SK-N-SH treated with all-trans-retinoic acid at 6 μM for 48 hours (cell line): ENCODE measurements around the gene ATG16L1.

Experiments used
- ATAC-seq: fragments of 200-7000 bp; cut with Tn5 transposase; 3 replicates; pipeline ENCODE4 v1.9.1; 2020; ENCODE audit warnings: mild to moderate bottlenecking, moderate library complexity
- ARNTL ChIP-seq: fragments of 450-650 bp; formaldehyde crosslinking; IDR thresholded peaks from 2 replicates; pipeline ENCODE4 v1.5.0; 2020; ENCODE audit warnings: low read depth, mild to moderate bottlenecking, moderate library complexity, borderline replicate concordance
- BACH2 ChIP-seq: fragments of 250-450 bp; sonication (Bioruptor Pico); IDR thresholded peaks from 2 replicates; pipeline ENCODE4 v1.9.0; 2021; ENCODE audit warnings: mild to moderate bottlenecking, borderline replicate concordance
- CSDC2 ChIP-seq: fragments of 250-450 bp; sonication (Bioruptor Pico); IDR thresholded peaks from 2 replicates; pipeline ENCODE4 v1.5.0; 2020; ENCODE audit warnings: mild to moderate bottlenecking, moderate library complexity
- CSRNP3 ChIP-seq: fragments of 250-450 bp; sonication (Bioruptor Pico); IDR thresholded peaks from 2 replicates; pipeline ENCODE4 v1.5.1; 2021; ENCODE audit warnings: mild to moderate bottlenecking, moderate library complexity
- ESRRG ChIP-seq: fragments of 250-450 bp; sonication (Bioruptor Pico); IDR thresholded peaks from 2 replicates; pipeline ENCODE4 v1.6.1; 2021; ENCODE audit warnings: mild to moderate bottlenecking
- GLIS3 ChIP-seq: fragments of 250-450 bp; sonication (Bioruptor Pico); IDR thresholded peaks from 2 replicates; pipeline ENCODE4 v1.5.0; 2020; ENCODE audit warnings: mild to moderate bottlenecking, moderate library complexity
- ISL1 ChIP-seq: fragments of 250-450 bp; sonication (Bioruptor Pico); IDR thresholded peaks from 2 replicates; pipeline ENCODE4 v2.1.2; 2022; ENCODE audit warnings: mild to moderate bottlenecking, moderate library complexity
- OSR1 ChIP-seq: fragments of 250-450 bp; sonication (Bioruptor Pico); IDR thresholded peaks from 2 replicates; pipeline ENCODE4 v1.8.0; 2022; ENCODE audit warnings: moderate library complexity, mild to moderate bottlenecking, inconsistent platforms
- POU6F1 ChIP-seq: fragments of 250-450 bp; sonication (Bioruptor Pico); IDR thresholded peaks from 2 replicates; pipeline ENCODE4 v1.8.0; 2021; ENCODE audit warnings: low read depth, mild to moderate bottlenecking, moderate library complexity, borderline replicate concordance
- PPARA ChIP-seq: fragments of 250-450 bp; sonication (Bioruptor Pico); IDR thresholded peaks from 2 replicates; pipeline ENCODE4 v1.5.0; 2020; ENCODE audit warnings: mild to moderate bottlenecking, borderline replicate concordance
- RARB ChIP-seq: fragments of 250-450 bp; sonication (Bioruptor Pico); IDR thresholded peaks from 2 replicates; pipeline ENCODE4 v1.8.0; 2021; ENCODE audit warnings: mild to moderate bottlenecking, moderate library complexity
- SNAI2 ChIP-seq: fragments of 250-450 bp; sonication (Bioruptor Pico); IDR thresholded peaks from 2 replicates; pipeline ENCODE4 v1.5.0; 2020; ENCODE audit warnings: mild to moderate bottlenecking, moderate library complexity
- TCF4 ChIP-seq: fragments of 250-450 bp; sonication (Bioruptor Pico); IDR thresholded peaks from 2 replicates; pipeline ENCODE4 v1.8.0; 2021; ENCODE audit warnings: mild to moderate bottlenecking, moderate library complexity, borderline replicate concordance
- TSHZ2 ChIP-seq: fragments of 250-450 bp; sonication (Bioruptor Pico); IDR thresholded peaks from 2 replicates; pipeline ENCODE4 v1.5.0; 2020; ENCODE audit warnings: mild to moderate bottlenecking, moderate library complexity
- ZC3H10 ChIP-seq: fragments of 250-450 bp; sonication (Bioruptor Pico); IDR thresholded peaks from 2 replicates; pipeline ENCODE4 v1.5.1; 2021; ENCODE audit warnings: mild to moderate bottlenecking, moderate library complexity
- ZFP3 ChIP-seq: fragments of 250-450 bp; sonication (Bioruptor Pico); IDR thresholded peaks from 2 replicates; pipeline ENCODE4 v1.5.0; 2020; ENCODE audit warnings: mild to moderate bottlenecking, moderate library complexity
- ZFP30 ChIP-seq: fragments of 450-650 bp; formaldehyde crosslinking; IDR thresholded peaks from 2 replicates; pipeline ENCODE4 v1.5.0; 2022; ENCODE audit warnings: mild to moderate bottlenecking, moderate library complexity
- ZNF565 ChIP-seq: fragments of 450-650 bp; formaldehyde crosslinking; conservative IDR thresholded peaks from 2 replicates; pipeline ENCODE4 v1.5.0; 2020; ENCODE audit warnings: low read depth, mild to moderate bottlenecking, moderate library complexity
- ZNF70 ChIP-seq: fragments of 450-650 bp; formaldehyde crosslinking; IDR thresholded peaks from 2 replicates; pipeline ENCODE4 v1.5.0; 2020; ENCODE audit warnings: mild to moderate bottlenecking, moderate library complexity
- ZNF8 ChIP-seq: fragments of 450-650 bp; formaldehyde crosslinking; IDR thresholded peaks from 2 replicates; pipeline ENCODE4 v1.5.0; 2020; ENCODE audit warnings: mild to moderate bottlenecking, moderate library complexity

The ATG16L1 gene

GRCh38 chr2:233319256-233319655 lies 67.8 kb downstream of the ATG16L1 start:
- TF ChIP-seq PPARA (CRISPR knock-in tag) (no peak), ZNF8 (CRISPR knock-in tag) (no peak), TCF4 (CRISPR knock-in tag) (no peak), ZFP30 (CRISPR knock-in tag) (no peak), ESRRG (CRISPR knock-in tag) (no peak), SNAI2 (CRISPR knock-in tag) (no peak), ZNF565 (CRISPR knock-in tag) (no peak), ARNTL (CRISPR knock-in tag) (no peak), ISL1 (CRISPR knock-in tag) (no peak), POU6F1 (CRISPR knock-in tag) (no peak), OSR1 (CRISPR knock-in tag) (no peak), CSDC2 (CRISPR knock-in tag) (no peak)
- TF ChIP-seq, all 23 proteins: peak for 0
- no peak for ATAC-seq

GRCh38 chr2:233320470-233320869 lies 69.0 kb downstream of the ATG16L1 start:
- ATAC-seq: no peak
- TF ChIP-seq TCF4 (CRISPR knock-in tag) (no peak), BACH2 (CRISPR knock-in tag) (no peak), RARB (CRISPR knock-in tag) (no peak), ZC3H10 (CRISPR knock-in tag) (no peak), POU6F1 (CRISPR knock-in tag) (no peak), CSRNP3 (no peak), ZFP3 (no peak)

GRCh38 chr2:233321166-233321565 lies 69.7 kb downstream of the ATG16L1 start:
- no peak for TF ChIP-seq CSRNP3
- no peak for TF ChIP-seq ZNF70 (CRISPR knock-in tag)
- ATAC-seq: no peak

- no peak for ATAC-seq
- TF ChIP-seq BACH2 (CRISPR knock-in tag) (no peak), ZC3H10 (CRISPR knock-in tag) (no peak), RARB (CRISPR knock-in tag) (no peak), GLIS3 (no peak), SNAI2 (CRISPR knock-in tag) (no peak)
These were observed 72.4 kb downstream of the ATG16L1 start for GRCh38 chr2:233323851-233324250.

- no peak for TF ChIP-seq GLIS3
- TF ChIP-seq RARB (CRISPR knock-in tag): no peak
- no peak for TF ChIP-seq CSDC2 (CRISPR knock-in tag)
- TF ChIP-seq TSHZ2: no peak
- no peak for TF ChIP-seq ZFP3
- TF ChIP-seq, all 23 proteins: peak for 0
- no peak for ATAC-seq
These were observed 73.8 kb downstream of the ATG16L1 start for GRCh38 chr2:233325256-233325655.
